Osteoblast (primary cell): Measurements from ENCODE around the gene PDGFD. TPM values are rescaled to one million over a fixed set of nuclear protein-coding genes. Genes with fewer than 3 reads are reported as not detected.

Experiments
- DNase-seq: peaks from one replicate; pipeline ENCODE4 v3.0.0; 2011; ENCODE audit warnings: low spot score, mixed read lengths; ENCODE audit not compliant: insufficient read length; ENCODE audit errors: missing footprints
- H2AFZ ChIP-seq: 2 replicates; pipeline ENCODE4 v1.6.0; 2011; ENCODE audit warnings: mild to moderate bottlenecking, low read length
- H3K27ac ChIP-seq: 2 replicates; pipeline ENCODE4 v1.5.1; 2011; ENCODE audit warnings: mild to moderate bottlenecking, low read depth, low read length, moderate library complexity
- H3K27me3 ChIP-seq: 2 replicates; pipeline ENCODE4 v1.6.0; 2012; ENCODE audit warnings: mild to moderate bottlenecking, control low read depth, inconsistent platforms, low read length, moderate library complexity; ENCODE audit not compliant: insufficient read depth
- H3K36me3 ChIP-seq: 2 replicates; pipeline ENCODE4 v1.5.1; 2011; ENCODE audit warnings: mild to moderate bottlenecking, low read length, control low read depth, moderate library complexity; ENCODE audit not compliant: insufficient read depth
- H3K4me1 ChIP-seq: 2 replicates; pipeline ENCODE4 v1.5.1; 2011; ENCODE audit warnings: mild to moderate bottlenecking, low read length, control low read depth, moderate library complexity; ENCODE audit not compliant: insufficient read depth
- H3K4me2 ChIP-seq: 2 replicates; pipeline ENCODE4 v1.6.0; 2011; ENCODE audit warnings: mild to moderate bottlenecking, low read length; ENCODE audit not compliant: insufficient read depth
- H3K4me3 ChIP-seq: fragments of 200-600 bp; sonication (generic); 3 replicates; pipeline ENCODE4 v1.5.1; 2012; ENCODE audit warnings: mild to moderate bottlenecking, low read length, inconsistent platforms; ENCODE audit not compliant: insufficient read depth
- H3K79me2 ChIP-seq: 2 replicates; pipeline ENCODE4 v1.6.0; 2012; ENCODE audit warnings: mild to moderate bottlenecking, low read length, control low read depth, inconsistent platforms; ENCODE audit not compliant: insufficient read depth
- H3K9me3 ChIP-seq: 2 replicates; pipeline ENCODE4 v1.5.1; 2011; ENCODE audit warnings: low read depth, low read length, control low read depth
- H4K20me1 ChIP-seq: 2 replicates; pipeline ENCODE4 v1.6.0; 2012; ENCODE audit warnings: mild to moderate bottlenecking, low read length, control low read depth; ENCODE audit not compliant: insufficient read depth
- total RNA-seq: library from RNA; depleted of rRNA; stranded (reverse); fragments of >200 nt; gene quantifications from 2 replicates; pipeline ENCODE4 v1.2.3, GENCODE V29; 2012
- TF ChIP-seq, protein P1 (sequence below): IDR thresholded peaks from 2 replicates; pipeline ENCODE4 v1.5.1; 2011; ENCODE audit warnings: mild to moderate bottlenecking, low read depth, low read length, moderate library complexity; ENCODE audit errors: extremely low read depth

PDGFD gene
- total RNA-seq, 1 donor: 4.7 TPM

DNA sequence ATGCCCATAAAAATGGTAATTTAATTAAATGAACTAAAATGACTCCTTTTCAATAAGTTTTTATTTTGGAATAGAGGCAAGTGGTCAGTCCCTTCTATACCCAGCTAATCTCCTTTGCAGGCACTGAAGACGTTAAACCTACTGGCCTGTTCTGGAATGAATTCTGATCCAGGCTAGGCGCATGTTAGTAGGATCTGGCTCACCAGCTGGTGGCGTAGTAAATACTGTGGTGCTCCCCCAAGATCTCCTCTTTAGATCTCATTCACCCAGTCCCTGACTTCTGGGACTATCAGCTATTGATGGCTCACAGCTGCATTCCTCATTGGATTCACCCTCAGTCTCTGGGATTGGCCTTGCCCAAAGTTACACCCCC, 301.2 kb downstream of the PDGFD start:
- Histone ChIP-seq H4K20me1 (no peaks in the 10 kb centered on the region), H3K4me1 (no peaks in the 10 kb centered on the region), H3K79me2 (no peaks in the 10 kb centered on the region), H3K27me3 (no peaks in the 10 kb centered on the region), H3K4me3 (no peak overlapping the region), H3K4me2 (no peak overlapping the region), H2AFZ (no peak overlapping the region), H3K9me3 (no peaks in the 10 kb centered on the region), H3K27ac (no peak overlapping the region), H3K36me3 (no peaks in the 10 kb centered on the region)
- TF ChIP-seq, protein P1, sequence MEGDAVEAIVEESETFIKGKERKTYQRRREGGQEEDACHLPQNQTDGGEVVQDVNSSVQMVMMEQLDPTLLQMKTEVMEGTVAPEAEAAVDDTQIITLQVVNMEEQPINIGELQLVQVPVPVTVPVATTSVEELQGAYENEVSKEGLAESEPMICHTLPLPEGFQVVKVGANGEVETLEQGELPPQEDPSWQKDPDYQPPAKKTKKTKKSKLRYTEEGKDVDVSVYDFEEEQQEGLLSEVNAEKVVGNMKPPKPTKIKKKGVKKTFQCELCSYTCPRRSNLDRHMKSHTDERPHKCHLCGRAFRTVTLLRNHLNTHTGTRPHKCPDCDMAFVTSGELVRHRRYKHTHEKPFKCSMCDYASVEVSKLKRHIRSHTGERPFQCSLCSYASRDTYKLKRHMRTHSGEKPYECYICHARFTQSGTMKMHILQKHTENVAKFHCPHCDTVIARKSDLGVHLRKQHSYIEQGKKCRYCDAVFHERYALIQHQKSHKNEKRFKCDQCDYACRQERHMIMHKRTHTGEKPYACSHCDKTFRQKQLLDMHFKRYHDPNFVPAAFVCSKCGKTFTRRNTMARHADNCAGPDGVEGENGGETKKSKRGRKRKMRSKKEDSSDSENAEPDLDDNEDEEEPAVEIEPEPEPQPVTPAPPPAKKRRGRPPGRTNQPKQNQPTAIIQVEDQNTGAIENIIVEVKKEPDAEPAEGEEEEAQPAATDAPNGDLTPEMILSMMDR: no peak
- no peak for DNase-seq

DNA sequence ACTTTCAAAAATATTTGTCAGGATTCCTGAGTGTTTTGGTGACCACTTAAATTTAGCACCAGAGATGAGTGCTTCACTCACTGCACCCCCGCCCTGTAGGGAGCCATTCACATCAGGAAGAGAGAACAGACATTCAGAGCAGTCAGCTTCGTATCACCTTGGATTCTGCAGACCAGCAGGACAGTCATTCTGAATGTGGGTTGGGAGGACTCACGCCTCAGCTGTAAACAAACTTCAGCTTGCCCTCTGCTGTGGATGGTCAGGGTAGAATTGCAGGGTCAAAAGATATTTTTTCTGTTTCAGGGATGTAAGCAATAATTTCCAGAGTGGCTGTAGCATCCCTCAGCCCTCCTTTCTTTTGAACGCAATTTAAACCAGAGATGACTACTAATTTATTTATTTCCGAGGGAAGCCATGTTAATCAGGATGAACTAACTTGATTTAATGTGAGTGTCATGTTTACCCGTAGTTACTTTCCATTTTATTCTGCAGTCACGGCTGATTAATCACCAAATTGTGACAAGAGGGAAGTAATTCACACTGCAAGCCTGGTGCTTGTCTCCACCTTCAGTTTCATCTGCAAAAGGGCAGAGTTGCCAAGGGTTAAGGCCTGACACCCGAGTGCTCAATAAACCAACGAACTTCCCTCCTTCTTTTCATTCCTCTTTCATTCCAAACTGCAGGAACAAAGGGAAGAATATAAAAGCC, 301.7 kb downstream of the PDGFD start:
- H3K27ac ChIP-seq: no peak overlapping the region
- H3K4me3 ChIP-seq: no peak overlapping the region
- TF ChIP-seq, protein P1: no peak
- no peaks in the 10 kb centered on the region for H4K20me1 ChIP-seq
- no peaks in the 10 kb centered on the region for H3K27me3 ChIP-seq
- H2AFZ ChIP-seq: no peak overlapping the region
- H3K9me3 ChIP-seq: no peaks in the 10 kb centered on the region
- DNase-seq: no peak
- H3K36me3 ChIP-seq: no peaks in the 10 kb centered on the region
- no peak overlapping the region for H3K4me2 ChIP-seq
- H3K4me1 ChIP-seq: no peaks in the 10 kb centered on the region
- no peaks in the 10 kb centered on the region for H3K79me2 ChIP-seq

Other genes starting within 250 kb of the PDGFD start
- under 0.01 TPM in 1 of 2 replicates, not detected in the other for gene DDI1, start 127.5 kb downstream of the PDGFD start, total RNA-seq